HEK293T (cell line): Measurements from ENCODE around the gene IL6R.

Source experiments
- ELF4 ChIP-seq: fragments of 450-650 bp; IDR thresholded peaks from 2 replicates; pipeline ENCODE4 v1.6.1; 2017; ENCODE audit warnings: antibody characterized with exemption
- FOXK2 ChIP-seq: fragments of 450-650 bp; IDR thresholded peaks from 2 replicates; pipeline ENCODE4 v1.6.1; 2016; ENCODE audit warnings: mild to moderate bottlenecking
- FOXM1 ChIP-seq: fragments of 450-650 bp; IDR thresholded peaks from 2 replicates; pipeline ENCODE4 v1.6.1; 2017; ENCODE audit warnings: mild to moderate bottlenecking, borderline replicate concordance
- HDGF ChIP-seq: fragments of 450-650 bp; IDR thresholded peaks from 2 replicates; pipeline ENCODE4 v1.6.1; 2017; ENCODE audit warnings: antibody characterized with exemption, borderline replicate concordance
- SP1 ChIP-seq: fragments of 450-650 bp; IDR thresholded peaks from 2 replicates; pipeline ENCODE4 v1.6.1; 2017
- SUZ12 ChIP-seq: fragments of 450-650 bp; IDR thresholded peaks from 2 replicates; pipeline ENCODE4 v1.6.1; 2016; ENCODE audit warnings: mild to moderate bottlenecking

DNA sequence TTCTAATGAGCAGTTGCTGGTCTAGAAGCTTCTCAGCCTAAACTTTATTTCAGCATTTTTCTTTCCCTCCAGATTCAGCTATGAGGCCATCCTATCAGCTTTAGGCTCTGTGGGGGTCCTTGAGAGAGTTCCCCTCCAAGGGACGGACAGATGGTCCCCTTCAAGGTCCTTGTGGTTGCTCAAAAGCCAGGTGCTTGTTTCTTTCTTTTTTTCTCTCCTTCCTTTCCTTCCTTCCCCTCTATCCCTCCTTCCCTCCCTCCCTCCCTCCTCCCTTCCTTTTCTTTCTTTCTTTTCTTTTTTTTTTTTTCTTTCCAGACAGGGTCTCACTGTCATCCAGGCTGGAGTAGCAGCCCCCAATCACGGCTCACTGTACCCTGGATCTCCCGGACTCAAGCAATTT lies 1.2 kb upstream of the IL6R start:
- TF ChIP-seq ELF4 (no peak), SUZ12 (no peak), FOXM1 (no peak), HDGF (no peak), SP1 (no peak), FOXK2 (no peak)
